IPS DF 4.7 (cell line): ENCODE measurements around the gene PRCP.

ENCODE experiments used
- DNase-seq: peaks from one replicate; pipeline ENCODE4 v3.0.0-alpha.2; 2013; ENCODE audit warnings: low spot score; ENCODE audit errors: extremely low read depth

Gene PRCP

GRCh38 chr11:82831364-82831763 lies 68.9 kb downstream of the PRCP start:
- no peak for DNase-seq

- DNase-seq, result no peak
Measured at GRCh38 chr11:82830746-82831145, 69.5 kb downstream of the PRCP start.

GRCh38 chr11:82829101-82829500 lies 71.1 kb downstream of the PRCP start:
- no peak for DNase-seq

- no peak for DNase-seq
Measured at GRCh38 chr11:82828472-82828871, 71.8 kb downstream of the PRCP start.

GRCh38 chr11:82826526-82826925 lies 73.7 kb downstream of the PRCP start:
- no peak for DNase-seq

GRCh38 chr11:82823647-82824619 lies 76.3 kb downstream of the PRCP start:
- no peak for DNase-seq

- peak; percentile 9 for DNase-seq
Measured at GRCh38 chr11:82818409-82819043, 81.7 kb downstream of the PRCP start.

GRCh38 chr11:82815406-82815805 lies 84.8 kb downstream of the PRCP start:
- DNase-seq, result no peak

GRCh38 chr11:82814379-82814778 lies 85.9 kb downstream of the PRCP start:
- no peak for DNase-seq

DNA sequence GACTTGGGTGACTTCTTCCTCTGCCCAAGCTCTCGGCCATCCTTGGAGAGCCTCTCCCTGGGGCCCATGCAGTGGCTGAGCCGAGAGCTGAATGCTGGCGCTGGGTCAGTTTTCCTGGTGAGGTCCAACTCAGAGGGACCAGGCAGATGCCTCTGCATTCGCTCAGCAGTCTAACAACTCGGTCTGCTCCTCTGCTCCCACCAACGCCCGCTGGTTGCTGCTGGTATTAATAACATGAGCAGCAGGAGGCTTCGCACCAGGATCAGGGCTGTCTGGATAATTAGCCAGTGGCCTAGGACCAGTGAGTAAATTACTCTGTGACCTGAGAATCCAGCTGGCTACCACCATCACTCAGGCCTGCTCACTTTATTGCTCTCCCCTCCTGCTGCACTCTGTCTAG lies 88.9 kb downstream of the PRCP start:
- DNase-seq, result no peak

DNA sequence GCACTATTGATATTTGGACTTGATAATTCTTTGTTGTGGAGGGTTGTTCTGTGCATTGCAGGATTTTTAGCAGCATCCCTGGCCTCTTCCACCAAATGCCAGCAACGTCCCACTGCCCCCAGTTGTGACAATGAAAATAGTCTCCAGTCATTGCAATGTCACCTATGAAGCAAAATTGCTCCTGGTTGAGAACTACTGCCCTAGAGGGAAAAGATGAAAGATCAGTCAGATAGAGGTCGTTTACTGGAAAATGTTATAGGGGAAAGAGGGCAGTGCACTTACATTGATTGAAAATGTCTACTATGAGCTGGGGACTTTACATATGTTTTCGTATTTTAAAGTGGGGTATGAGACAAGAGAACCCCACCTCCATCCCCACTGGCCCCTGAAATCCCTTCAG lies 89.5 kb downstream of the PRCP start:
- no peak for DNase-seq

- no peak for DNase-seq
Measured at GRCh38 chr11:82810326-82810725, 89.9 kb downstream of the PRCP start.

GRCh38 chr11:82807646-82808045 lies 92.6 kb downstream of the PRCP start:
- no peak for DNase-seq

GRCh38 chr11:82802710-82803109 lies 97.5 kb downstream of the PRCP start:
- no peak for DNase-seq

DNA sequence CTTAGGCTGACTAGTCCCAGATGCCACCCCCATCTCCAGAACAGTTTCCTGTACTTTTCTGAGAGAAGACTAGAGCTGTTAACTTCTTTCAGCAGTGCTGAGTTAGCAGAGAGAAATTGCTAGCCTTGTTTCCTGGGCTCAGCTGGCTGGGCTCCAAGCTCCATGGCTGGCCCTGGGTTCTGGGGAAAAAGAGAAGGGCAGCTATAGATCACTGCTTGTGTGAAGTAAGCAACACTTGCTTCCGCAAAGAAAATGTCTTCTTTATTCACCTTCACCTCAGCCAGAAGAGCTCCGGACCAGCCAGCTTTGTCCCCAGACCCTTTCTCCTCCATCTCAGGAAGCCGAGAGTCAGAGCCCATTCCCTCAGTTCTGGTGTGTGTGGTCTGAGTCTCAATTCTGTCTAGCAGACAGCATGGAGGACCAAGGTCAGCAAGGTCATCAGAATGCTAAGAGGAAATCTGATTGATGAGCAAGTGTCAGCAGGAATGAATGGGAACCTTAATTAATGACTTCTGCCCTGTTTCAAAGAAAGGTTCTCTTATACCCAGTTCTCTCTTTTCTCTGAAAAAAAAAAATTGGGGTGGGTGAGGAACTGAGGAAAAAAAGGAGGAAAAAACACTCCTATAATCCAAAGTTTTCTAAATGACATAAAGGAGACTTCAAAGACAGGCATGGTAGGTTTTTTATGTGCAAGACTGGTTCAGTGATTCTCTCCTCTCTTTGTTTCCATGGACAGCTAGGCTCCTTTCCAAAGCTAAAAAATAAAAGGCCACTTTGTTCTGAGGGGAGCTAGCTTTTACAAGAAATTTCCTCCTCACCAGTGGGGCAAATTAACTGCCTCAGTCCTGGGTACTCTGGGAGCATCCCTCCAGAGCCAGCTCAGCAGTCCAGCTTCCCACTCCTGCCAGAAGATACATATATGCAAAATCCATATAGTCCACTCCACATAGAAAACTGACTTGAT lies 103.0 kb downstream of the PRCP start:
- no peak for DNase-seq

DNA sequence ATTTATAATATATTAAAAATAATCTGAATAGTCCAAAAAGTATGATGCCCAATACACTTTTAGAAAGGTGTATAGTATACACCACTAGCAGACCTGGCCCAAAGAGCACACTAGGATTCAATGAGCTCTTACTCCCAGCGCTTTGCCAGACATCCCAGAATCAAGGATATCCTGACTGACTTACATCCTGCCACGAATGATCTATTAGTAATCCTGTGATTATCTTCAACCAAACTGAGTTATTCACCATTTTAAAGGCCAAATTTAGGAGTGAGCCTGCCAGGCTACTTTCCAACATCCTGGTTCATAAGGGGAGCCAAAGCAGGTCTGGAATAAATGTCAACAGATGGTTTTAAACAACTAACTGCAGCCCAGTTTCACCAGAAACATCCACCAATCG lies 105.7 kb downstream of the PRCP start:
- no peak for DNase-seq

DNA sequence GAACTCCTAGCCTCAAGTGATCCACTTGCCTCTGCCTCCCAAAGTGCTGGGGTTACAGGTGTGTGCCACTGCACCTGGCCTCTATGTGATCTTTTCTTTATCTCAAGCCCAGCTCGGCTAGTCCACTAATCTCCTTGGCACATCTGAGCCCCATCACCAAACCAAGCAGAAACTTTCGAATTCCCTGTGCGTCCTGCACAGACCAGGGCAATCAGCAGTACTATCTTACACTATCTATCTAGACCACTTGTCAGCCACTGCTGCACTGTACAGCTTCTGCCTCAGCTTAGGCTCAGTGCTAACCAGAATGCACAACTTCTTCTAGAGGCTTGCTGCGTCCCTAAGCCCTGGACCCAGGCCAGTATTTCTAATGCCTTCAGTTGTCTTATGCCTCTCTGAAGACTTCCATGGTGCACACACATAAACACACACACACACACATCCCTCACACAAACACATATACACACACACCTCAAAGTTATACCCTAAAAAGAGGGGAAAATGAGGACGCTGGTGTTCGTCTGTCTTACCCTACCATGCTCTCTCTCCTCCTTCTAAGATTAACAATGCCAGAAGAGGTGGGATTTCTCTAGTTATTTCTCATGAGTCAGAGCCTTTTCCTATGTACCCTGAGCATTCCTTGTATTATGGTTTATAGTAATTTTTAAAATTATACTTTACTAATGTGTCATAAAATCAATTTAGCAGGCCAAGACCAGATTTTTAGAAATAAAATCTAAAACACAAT lies 107.2 kb downstream of the PRCP start:
- DNase-seq, result no peak

DNA sequence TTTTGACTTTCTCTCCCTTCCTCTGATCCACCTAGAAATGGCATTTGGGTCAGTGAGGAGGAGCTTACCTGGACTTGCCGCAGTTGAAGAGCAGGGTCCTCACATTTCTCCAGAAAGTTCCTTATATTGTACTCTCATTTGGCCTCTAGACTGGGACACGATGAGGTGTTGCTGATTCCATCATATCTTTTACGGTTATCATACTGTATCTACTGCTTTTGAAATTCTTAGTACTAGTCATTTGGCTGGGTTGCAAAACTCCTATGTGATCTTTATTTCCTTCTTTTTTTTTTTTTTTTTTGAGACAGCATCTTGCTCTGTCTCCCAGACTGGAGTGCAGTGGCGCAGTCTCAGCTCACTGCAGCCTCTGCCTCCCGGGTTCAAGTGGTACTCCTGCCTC lies 107.9 kb downstream of the PRCP start:
- DNase-seq, result no peak

GRCh38 chr11:82791779-82792178 lies 108.5 kb downstream of the PRCP start:
- DNase-seq, result no peak

DNA sequence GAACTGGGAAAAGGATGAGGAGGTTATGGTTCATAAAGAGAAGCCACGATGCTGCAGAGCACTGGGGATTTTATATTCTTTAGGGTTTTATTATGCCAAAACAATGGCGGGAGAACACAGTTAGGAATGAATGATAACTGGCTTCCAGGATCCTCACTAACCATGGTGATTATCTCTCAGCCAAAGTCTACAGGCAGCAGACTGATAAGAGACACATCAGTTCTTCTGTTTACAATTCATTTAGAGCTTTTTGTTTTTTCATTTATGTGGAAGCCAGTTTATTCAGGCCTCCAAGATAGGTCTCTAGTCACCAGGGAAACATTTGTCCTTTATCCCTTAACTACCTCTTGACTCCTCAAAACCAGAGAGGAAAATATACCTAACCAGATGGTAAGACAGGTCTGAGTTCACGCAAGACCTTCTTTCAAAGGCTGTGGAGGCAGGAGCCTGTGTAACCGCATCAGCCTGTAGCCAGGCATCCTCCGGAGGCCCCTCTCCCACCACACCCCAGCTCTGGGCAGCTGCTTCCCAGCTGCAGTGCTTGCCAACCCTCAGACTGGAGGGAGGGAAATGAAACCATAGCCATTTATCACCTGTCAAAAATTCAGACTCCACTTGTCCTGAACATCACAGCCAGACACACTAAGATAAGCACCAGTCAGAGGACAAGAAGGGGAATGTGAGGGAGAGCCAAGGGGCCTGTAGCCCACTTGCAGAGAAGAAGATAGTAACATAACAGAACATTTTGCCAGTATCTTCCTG lies 109.3 kb downstream of the PRCP start:
- no peak for DNase-seq
